Umbilical cord (tissue), 2 donors: ENCODE measurements around the gene FBLN2. TPM values are rescaled to one million over a fixed set of nuclear protein-coding genes. Genes with fewer than 3 reads are reported as not detected.

Experiments used
- DNase-seq: peaks from one replicate; pipeline ENCODE4 v3.0.0-alpha.2; 2015; ENCODE audit warnings: low spot score
- total RNA-seq: library from RNA; depleted of rRNA; stranded (reverse); fragments of >200 nt; gene quantifications from one replicate; pipeline ENCODE4 v1.2.3, GENCODE V29; 2014; ENCODE audit warnings: low replicate concordance; ENCODE audit not compliant: insufficient read depth

The FBLN2 gene
- total RNA-seq, 1 donor from 2014 or later, result 309 TPM

DNA sequence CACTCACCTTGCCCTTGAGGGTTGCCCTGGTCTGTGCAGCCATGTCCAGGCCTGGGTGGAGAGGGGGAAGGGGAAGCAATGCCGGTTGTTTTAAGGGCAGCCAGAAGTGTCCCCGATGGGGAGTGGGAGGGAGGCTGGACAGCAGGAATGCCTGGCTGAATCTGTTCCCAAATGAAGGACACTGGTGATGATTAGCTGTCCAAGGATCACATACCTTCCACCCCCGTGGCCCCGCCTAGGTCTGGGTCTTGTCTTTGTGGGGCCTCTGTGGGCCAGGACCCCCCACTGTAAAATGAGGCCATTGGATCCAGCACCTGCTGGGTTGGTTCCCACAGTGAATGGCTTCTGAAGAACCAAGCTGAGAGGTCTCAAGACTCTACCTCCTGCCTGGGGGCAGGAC, 71.4 kb downstream of the FBLN2 start:
- DNase-seq, result no peak

DNA sequence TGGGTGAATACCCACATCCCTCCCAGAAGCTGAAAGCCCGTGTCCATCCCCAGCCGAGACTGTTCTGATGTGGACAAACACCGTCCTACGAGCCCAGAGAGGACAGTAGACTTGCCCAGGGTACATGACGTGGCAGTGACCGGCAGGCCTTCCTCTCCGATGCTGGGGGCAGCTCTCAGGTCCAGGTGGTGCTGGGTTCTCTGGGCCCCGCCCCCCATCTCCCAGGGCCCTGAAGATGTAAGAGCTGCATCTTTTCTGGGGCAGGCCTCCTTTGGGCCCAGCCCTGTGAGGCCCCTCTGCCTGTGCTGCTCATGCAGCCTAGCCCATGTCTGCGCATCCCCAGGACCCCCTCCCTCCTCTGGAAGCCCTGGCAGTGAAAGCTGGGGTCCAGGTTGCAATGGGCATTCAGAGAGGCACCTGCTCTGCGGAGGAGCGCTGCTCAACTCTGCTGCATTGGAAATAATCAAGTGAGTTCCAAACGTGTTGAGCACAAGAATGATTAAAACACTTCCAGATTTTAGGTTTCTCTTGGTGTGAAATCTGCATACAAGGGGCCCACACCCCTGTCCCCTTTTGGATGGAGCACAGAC, 71.9 kb downstream of the FBLN2 start:
- no peak for DNase-seq

DNA sequence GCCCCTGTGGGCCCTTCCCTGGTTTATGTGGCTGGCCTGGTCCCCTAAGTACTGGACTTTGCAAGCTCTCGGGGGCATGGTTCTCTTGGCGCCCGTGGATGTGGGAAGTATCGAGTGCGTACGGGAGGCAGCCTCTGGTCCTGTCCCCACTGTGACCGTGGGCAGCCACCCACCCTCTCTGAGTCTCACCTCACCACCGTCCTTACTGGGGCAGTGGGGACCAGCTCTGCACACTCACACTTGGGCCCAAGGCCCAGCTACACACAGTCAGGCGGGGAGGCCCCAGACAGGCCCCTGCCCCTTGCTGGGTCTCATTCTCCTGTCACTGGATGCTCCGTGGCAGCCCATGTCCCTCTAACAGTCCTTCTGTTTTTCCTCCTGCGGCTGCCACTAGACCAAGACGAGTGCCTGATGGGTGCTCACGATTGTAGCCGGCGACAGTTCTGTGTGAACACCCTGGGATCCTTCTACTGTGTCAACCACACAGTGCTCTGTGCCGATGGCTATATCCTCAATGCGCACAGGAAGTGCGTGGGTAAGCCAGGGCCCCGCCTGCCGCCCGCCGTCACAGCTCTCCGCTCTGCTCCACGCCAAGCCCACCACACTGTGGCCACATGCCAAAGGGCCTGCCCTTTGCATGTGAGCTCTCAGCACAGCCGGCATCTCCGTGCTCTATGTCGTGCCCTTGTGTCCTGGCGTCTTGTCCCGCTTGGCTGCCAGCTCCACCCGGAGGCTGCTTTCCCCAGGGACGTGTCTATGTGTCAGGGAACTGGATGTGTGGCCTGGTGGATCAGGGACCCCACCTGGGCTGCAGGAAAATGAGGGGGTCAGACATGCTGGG, 72.7 kb downstream of the FBLN2 start:
- no peak for DNase-seq

DNA sequence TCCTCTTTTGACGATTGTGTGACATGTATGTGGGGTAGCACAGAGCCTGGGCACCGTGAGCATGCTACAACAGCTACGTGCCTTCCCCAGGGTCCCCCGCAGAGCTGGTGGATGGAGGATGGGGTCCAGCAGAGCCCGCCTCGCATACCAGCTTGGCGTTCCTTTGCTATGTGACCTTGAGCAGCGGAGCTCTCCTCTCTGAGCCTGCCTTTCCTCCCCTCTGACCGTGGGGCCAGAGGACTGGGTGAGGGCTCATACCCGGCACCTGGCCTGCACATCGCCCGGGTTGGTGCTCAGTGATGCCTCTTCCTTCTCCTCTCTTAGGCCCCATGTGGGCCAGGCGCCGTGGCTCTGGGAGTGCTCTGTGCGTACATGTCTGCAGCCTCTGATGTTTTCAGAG, 73.4 kb downstream of the FBLN2 start:
- DNase-seq, result no peak

DNA sequence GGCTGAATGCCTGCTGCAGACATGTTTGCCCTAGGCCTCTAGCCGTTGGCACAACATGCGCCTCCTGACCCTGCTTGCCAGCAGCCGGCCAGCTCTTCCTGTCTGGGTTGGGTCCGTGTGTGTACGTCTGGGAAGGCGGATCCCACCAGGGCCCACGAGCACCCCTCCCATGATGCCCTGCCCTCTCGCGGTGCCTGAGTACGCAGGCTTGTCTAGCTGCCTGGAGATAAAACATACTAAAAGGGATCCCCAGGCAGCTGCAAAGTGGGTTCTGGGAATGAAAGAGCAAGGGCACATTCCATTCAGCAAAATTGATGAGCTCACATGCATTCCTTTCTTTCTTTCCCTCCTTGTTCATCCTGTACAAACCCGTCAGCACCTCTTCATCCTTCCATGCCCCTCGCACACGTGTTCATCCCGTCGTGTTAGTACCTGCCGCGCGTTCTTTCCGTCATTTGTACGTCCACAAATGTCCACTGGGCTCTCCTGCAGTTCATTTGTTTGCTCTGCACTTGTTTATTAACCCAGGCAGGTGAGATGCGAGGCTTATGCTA, 74.3 kb downstream of the FBLN2 start:
- peak; percentile 92 for DNase-seq

DNA sequence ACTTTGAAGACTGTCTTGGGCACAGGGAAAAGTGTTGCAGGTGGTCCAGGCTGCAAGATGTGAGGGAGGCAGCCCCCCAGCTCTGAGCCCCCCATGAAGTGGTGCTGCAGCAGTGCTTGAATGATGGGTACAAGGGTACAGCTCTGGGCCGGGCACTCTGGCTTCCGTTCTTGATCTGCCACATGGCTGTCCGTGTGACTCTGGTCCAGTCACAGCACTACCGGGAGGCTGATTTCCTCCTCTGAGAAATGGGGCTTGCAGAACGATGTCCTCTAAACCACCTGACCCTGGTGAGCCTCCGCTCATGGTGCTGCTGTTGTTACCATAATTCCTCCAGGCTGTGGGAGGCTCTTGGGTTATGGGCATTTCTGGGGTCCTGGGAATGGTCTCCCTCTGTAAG, 75.1 kb downstream of the FBLN2 start:
- DNase-seq, result no peak

DNA sequence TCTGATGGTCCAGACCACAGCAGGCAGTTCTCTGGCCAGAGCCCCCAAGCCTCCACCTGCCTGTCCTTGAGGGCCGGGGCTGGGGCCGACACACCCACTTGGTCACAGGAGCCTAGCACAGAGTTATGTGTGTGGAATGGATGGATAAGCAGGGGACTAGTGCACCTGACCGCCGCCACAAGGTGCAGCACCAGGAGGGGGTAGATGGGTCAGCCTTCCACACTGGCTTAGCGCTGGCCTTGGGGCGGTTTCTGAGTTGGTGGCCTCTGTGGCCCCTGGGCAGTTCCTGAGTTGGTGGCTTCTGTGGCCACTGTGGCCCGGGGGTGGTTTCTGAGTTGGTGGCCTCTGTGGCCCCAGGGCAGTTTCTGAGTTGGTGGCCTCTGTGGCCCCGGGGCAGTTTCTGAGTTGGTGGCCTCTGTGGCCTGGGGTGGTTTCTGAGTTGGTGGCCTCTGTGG, 75.8 kb downstream of the FBLN2 start:
- no peak for DNase-seq

DNA sequence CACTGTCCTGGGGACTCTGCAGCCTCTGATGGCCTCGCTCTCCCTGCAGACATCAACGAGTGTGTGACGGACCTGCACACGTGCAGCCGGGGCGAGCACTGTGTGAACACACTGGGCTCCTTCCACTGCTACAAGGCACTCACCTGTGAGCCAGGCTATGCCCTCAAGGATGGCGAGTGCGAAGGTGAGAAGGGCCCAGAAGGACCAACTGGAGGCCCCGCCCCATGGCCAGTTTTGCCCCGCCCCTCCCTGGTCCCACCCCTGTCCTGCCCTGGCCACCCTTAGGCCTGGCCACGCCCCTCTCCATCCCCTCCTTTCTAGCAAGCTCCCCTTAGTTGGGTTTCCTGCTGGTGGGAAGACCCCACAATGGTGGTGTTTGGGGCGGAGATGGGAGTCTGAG, 77.5 kb downstream of the FBLN2 start:
- DNase-seq, result no peak

DNA sequence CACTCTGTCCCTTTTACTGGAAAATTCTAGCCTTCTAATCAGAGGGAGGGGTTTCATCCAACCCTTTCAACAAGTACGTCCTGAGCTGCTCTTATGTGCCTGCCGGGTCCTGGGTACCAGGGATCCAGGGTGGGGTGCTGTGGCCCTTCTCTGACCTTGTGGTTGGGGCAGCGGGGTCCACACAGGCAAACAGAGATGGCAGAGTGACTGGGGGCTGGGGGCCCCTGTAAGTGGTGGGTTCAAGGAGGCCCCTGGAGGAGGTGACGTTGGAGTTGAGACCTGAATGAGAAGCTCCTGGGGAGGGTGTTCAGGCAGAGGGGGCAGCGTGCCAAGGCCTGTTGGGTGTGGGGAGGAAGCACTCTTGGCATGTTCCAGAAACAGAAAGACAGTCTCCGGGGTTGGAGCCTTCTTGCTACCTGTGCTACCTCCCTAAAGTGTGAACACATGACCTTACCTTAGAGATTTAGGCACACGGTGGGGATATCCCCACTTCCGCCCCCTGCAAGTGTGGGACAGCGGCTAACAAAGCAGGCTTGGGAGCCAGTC, 78.1 kb downstream of the FBLN2 start:
- no peak for DNase-seq

DNA sequence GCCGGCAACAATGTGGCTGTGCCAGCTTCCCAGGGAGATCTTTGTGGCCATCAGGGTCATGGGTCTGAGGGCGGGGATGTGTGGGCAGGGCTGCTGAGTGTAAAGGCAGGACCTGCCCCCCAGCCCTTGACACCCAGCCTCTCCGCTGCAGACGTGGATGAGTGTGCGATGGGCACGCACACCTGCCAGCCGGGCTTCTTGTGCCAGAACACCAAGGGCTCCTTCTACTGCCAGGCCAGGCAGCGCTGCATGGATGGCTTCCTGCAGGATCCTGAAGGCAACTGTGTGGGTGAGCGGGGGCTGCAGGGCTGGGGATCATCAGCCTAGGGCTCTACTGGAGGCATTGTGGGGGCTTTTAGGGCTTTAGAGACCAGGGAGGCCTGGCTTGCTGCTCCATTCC, 78.8 kb downstream of the FBLN2 start:
- no peak for DNase-seq

DNA sequence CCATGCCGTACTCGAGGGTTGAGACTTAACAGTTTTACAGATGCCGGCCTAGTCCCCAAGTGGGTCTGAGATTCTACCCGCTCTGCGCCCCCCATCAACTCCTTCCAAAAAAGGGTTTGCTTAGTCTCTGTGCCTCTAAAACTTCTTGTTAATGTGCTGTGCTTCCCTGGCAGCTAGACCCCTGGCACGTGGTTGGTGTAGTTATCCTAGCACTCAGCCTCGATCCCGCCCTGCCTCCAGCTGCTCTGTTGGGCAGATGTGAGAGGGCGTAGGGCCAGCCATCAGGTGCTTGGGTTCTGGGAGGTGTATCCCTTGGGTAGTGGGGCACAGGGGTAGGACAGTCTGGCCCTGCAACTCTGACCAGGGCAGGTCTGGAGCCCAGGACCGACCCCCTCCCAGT, 79.5 kb downstream of the FBLN2 start:
- DNase-seq, result no peak

DNA sequence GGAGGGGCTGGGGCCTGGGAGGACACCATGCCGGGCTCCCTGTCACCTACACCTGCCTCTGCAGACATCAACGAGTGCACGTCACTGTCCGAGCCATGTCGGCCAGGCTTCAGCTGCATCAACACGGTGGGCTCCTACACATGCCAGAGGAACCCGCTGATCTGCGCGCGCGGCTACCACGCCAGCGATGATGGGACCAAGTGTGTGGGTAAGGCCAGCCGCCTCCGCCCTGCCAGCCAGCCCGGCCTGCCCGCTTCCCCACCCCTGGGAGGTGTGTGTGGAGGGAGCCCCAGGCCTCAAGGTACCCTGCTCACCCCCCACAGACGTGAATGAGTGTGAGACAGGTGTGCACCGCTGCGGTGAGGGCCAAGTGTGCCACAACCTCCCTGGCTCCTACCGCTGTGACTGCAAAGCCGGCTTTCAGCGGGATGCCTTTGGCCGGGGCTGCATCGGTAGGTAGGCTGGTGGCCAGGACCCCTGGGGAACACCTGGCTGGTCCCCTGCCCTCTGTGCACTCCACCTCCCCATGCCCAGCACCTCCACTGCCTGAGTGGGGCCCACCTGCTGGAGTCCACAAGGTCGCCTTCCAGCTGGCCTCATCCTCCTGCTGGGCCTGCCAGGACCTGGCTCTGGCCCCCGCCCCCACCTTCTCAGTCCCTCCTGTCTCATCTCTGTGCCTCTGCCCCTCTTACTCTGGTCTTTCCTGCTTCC, 80.1 kb downstream of the FBLN2 start:
- no peak for DNase-seq

DNA sequence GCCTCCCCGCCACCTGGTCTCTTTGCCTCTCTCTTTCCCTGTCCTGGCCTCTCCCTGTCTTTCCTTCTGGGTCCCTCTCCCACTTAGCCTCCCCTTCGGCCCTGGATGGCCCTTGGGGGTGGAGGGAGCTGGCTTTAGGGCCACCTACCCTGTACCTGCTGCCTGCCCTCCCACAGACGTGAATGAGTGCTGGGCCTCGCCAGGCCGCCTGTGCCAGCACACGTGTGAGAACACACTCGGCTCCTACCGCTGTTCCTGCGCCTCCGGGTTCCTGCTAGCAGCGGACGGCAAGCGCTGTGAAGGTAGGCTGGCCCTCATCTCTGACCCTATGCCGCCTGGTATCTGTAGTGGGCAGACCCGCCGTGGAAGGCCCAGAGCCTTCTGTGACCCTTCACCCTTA, 80.7 kb downstream of the FBLN2 start:
- DNase-seq, result no peak

DNA sequence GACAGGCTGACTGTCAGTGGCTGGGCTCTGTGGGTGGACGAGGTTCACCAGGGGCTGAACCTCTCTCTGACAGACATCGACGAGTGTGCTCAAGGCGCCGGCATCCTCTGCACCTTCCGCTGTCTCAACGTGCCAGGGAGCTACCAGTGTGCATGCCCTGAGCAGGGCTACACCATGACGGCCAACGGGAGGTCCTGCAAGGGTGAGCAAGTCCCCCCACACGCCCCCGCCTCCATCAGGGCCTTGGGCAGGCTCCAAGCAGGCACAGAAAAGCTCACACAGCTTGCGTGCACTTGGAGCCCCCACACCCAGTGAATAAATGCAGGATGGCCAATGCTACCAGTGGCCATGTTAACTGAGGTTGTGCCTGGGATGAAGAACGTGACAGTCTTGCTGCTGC, 82.3 kb downstream of the FBLN2 start:
- no peak for DNase-seq

DNA sequence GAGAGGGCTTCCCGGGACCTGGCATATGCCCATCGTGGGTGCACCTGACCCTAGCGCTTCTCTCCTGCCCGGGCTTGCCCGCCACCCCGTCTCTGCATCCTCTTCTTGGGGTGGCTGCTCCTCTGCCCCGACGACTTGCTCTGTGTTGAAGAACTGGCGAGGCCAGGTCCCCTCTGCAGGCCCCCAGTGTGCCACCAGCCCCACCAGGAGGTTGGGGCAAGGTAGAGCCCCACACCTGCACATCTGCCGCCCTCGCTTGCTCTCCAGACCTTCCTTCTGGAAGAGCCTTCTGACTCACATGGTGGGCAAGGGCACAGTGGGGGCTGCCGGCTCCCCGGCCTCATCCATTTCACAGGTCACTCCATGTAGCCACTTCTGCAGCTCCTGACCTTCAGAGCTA, 84.3 kb downstream of the FBLN2 start:
- no peak for DNase-seq

DNA sequence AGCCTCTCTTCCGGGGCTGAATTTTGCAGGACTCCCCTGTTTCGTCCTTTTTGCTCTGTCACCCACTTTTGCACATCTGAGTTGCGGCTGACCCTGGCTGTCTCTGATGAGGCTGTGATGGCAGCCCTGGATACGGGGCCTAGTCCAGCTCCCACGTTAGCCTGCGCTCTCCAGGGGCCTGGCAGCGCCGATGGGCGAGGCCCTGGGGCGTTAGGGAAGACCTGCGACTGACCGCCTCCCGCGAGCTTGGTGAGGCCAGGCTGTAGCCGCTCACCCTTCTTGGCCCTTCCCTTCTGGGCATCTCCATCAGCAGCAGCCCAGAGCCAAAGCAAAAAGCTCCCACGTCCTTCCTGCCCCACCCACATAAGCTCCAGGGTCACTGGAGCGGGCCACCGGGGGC, 85.2 kb downstream of the FBLN2 start:
- no peak for DNase-seq

DNA sequence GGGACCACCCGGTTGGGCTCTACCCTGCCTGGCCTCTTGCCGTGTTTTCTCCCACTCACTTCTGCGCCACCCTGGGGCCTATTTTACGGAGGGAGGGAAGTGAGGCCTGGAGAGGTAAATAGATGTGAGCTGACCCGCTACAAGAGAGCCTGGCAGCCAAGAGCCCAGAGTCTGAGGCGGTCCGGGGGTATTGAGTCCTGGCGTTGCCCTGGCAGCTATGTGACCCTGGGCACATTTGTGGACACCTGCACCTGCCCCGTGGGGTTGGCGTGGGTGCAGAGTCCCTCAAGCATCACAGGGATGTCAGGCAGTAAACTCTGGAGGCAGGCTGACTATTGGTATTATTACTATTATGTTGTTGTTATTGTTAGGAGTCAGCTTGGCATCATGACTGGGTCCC, 85.7 kb downstream of the FBLN2 start:
- DNase-seq, result no peak

DNA sequence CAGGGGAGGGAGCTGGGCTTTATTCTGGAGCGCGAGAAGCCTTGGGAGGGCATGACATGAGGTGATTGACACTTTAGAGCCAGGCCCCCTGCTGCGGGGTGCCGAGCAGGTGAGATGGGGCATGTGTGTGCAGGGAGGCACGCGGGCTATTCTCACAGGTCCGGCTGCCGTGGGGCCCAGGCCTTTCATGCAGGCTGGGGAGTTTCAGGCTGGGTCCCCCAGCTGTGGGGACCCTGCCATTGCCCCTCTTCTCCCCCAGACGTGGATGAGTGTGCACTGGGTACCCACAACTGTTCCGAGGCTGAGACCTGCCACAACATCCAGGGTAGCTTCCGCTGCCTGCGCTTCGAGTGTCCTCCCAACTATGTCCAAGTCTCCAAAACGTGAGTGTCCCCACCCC, 87.3 kb downstream of the FBLN2 start:
- no peak for DNase-seq

DNA sequence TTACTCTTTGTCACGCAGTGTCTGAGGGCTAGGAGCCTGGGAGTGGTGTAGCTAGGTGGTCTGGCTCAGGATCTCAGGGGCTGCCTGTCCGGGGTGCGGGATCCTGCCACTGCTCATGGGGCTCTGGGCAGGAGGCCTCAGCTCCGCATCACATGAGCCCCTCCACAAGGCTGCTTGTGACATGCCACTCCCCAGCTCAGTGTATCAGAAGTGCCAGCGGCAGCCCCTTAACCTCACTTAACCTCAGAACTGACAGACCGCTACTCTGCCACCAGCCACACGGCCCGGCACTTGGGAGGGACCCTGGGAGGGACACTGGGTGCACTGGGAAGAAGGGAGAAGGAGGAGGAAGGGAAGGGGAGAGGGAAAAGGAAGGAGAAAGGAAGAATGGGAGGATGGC, 87.9 kb downstream of the FBLN2 start:
- no peak for DNase-seq

DNA sequence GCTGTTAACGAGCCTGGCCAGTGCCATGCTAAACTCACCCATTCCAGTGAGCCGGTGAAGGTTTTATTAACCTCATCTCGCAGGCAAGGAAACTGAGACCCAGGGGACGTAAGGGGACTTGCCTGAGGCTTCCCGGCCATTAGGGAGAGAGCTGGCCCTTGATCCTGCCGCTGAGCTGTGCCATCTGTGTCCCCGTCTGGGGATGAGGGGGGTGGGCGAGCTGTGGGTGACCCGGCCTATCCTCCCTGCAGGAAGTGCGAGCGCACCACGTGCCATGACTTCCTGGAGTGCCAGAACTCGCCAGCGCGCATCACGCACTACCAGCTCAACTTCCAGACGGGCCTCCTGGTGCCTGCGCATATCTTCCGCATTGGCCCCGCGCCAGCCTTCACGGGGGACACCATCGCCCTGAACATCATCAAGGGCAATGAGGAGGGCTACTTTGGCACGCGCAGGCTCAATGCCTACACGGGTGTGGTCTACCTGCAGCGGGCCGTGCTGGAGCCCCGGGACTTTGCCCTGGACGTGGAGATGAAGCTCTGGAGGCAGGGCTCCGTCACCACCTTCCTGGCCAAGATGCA, 88.5 kb downstream of the FBLN2 start:
- no peak for DNase-seq

DNA sequence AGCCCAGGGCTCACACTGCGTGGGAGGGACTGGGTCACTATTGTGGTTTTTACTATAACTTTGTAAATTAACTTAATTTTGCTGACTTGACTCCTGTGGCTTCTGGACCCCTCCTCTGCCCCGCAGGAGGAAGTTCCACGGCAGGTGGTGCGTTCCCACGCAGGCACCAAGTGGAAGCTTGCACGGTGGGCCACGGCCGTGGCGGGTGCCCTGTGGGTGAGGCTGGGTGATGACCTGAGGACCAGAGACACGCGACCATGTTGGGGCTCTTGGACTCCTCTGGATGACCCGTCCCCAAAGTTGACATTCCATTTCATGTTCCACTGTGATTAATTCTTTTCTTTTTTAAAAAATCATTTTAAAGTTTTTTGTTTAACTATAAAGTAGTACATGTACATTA, 89.0 kb downstream of the FBLN2 start:
- no peak for DNase-seq

DNA sequence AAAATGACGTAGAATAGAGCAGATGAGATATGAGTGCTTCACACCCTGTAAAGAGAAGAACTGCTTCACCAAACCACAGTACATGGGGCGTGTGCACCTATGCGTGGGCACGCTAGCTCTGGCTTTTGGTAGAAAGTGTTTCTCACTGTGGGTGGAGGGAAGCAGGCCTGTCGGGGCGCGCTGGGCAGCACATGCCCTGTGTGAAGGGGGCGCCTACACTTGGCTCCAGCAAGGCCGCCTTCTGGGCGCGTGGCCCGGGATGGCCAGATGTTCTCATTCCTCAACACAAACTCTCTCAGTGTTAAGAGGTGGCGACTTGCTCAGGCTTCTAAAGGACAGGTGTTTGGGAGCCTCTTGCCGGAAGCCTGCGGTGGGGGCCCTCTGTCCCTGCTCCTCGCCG, 90.0 kb downstream of the FBLN2 start:
- DNase-seq, result no peak
